ENCODE measurements around the gene ANKRD28.

The ANKRD28 gene

GRCh38 chr3:15657016-15657415 is 140.8 kb downstream of the ANKRD28 start:
- TF ChIP-seq CTCF (IDR thresholded peaks at IDR 0.05; ENCODE audit: low read depth, low read length, missing control alignments), result no peak
- in situ Hi-C loops (cut with HindIII; ENCODE audit: low sequenced_read_pairs), result no loop called here
- no peak overlapping the region for H3K4me3 ChIP-seq (ENCODE audit: low read depth, low read length)
- no peak for DNase-seq (ENCODE audit: low read depth)

- no peak for DNase-seq (ENCODE audit: low read depth)
- TF ChIP-seq CTCF (IDR thresholded peaks at IDR 0.05; ENCODE audit: low read depth, low read length, missing control alignments), result no peak
- in situ Hi-C loops (cut with HindIII; ENCODE audit: low sequenced_read_pairs), result no loop called here
- H3K4me3 ChIP-seq (ENCODE audit: low read depth, low read length), result no peak overlapping the region
These were observed 141.4 kb downstream of the ANKRD28 start for GRCh38 chr3:15656342-15656741.

GRCh38 chr3:15654891-15655290 is 142.9 kb downstream of the ANKRD28 start:
- no peak overlapping the region for H3K4me3 ChIP-seq (ENCODE audit: low read depth, low read length)
- in situ Hi-C loops (cut with HindIII; ENCODE audit: low sequenced_read_pairs), result no loop called here
- no peak for TF ChIP-seq CTCF (IDR thresholded peaks at IDR 0.05; ENCODE audit: low read depth, low read length, missing control alignments)
- no peak for DNase-seq (ENCODE audit: low read depth)

GRCh38 chr3:15654127-15654526 is 143.7 kb downstream of the ANKRD28 start:
- in situ Hi-C loops (cut with HindIII; ENCODE audit: low sequenced_read_pairs), result no loop called here

GRCh38 chr3:15653321-15653720 is 144.5 kb downstream of the ANKRD28 start:
- no peak for TF ChIP-seq CTCF (IDR thresholded peaks at IDR 0.05; ENCODE audit: low read depth, low read length, missing control alignments)

More at GRCh38 chr3:15654127-15654526, 143.7 kb downstream of the ANKRD28 start:
- DNase-seq (ENCODE audit: low read depth), result no peak
- H3K4me3 ChIP-seq (ENCODE audit: low read depth, low read length), result no peak overlapping the region
- no peak for TF ChIP-seq CTCF (IDR thresholded peaks at IDR 0.05; ENCODE audit: low read depth, low read length, missing control alignments)

GRCh38 chr3:15651396-15651795 is 146.4 kb downstream of the ANKRD28 start:
- in situ Hi-C loops (cut with HindIII; ENCODE audit: low sequenced_read_pairs), result no loop called here
- H3K4me3 ChIP-seq (ENCODE audit: low read depth, low read length), result no peak overlapping the region
- no peak for DNase-seq (ENCODE audit: low read depth)
- no peak for TF ChIP-seq CTCF (IDR thresholded peaks at IDR 0.05; ENCODE audit: low read depth, low read length, missing control alignments)

More at GRCh38 chr3:15653321-15653720, 144.5 kb downstream of the ANKRD28 start:
- in situ Hi-C loops (cut with HindIII; ENCODE audit: low sequenced_read_pairs), result no loop called here
- H3K4me3 ChIP-seq (ENCODE audit: low read depth, low read length), result no peak overlapping the region
- DNase-seq (ENCODE audit: low read depth), result no peak

GRCh38 chr3:15649858-15650257 is 147.9 kb downstream of the ANKRD28 start:
- no peak for TF ChIP-seq CTCF (IDR thresholded peaks at IDR 0.05; ENCODE audit: low read depth, low read length, missing control alignments)
- in situ Hi-C loops (cut with HindIII; ENCODE audit: low sequenced_read_pairs), result loop anchor here (25.0 kb wide), 1 partner anchor 587 kb away; no protein-coding TSS in a partner anchor
- H3K4me3 ChIP-seq (ENCODE audit: low read depth, low read length), result no peak overlapping the region
- no peak for DNase-seq (ENCODE audit: low read depth)

Data from astrocyte of the cerebellum (primary cell).